Measurements from ENCODE around the gene NLE1.

DNA sequence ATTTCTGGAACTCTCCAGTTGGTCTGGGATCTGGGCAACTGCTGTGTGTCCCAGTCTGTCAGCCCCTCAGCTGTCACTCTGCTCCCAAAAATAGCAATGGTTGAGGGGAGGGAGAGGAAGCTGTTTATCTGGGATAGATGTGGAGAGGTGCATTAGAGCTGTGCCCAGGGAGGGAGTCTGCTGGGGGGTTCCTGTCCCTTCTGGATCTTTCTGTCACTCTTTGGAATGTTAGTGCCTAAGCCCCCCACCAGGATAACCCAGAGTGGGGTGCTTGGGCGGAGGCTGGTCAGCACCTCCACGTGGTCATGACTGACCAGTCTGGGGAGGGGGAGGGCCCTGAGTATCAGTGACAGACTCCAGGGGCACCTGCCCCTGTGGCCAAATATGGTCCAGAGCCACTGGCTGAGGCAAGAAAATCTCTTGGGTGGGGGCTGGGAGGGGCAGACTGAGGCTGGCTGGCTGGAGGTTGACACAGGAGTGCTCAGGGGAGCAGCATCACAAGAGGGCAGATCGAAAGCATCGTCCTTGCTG lies 5.3 kb upstream of the NLE1 start, which contains the start of gene UNC45B:
- TF ChIP-seq, protein P1, sequence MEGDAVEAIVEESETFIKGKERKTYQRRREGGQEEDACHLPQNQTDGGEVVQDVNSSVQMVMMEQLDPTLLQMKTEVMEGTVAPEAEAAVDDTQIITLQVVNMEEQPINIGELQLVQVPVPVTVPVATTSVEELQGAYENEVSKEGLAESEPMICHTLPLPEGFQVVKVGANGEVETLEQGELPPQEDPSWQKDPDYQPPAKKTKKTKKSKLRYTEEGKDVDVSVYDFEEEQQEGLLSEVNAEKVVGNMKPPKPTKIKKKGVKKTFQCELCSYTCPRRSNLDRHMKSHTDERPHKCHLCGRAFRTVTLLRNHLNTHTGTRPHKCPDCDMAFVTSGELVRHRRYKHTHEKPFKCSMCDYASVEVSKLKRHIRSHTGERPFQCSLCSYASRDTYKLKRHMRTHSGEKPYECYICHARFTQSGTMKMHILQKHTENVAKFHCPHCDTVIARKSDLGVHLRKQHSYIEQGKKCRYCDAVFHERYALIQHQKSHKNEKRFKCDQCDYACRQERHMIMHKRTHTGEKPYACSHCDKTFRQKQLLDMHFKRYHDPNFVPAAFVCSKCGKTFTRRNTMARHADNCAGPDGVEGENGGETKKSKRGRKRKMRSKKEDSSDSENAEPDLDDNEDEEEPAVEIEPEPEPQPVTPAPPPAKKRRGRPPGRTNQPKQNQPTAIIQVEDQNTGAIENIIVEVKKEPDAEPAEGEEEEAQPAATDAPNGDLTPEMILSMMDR (IDR thresholded peaks at IDR 0.05 in 8 of 11, conservative IDR thresholded peaks at IDR 0.05 in 3 of 11) = no peak
- TF ChIP-seq POLR2A (IDR thresholded peaks at IDR 0.05) = no peak

All from spleen (tissue), 7 donors.